Pons (tissue), 1 donor: ENCODE results near the gene ITGAE.

Experiments
- DNase-seq: peaks from one replicate; pipeline ENCODE4 v3.0.0-alpha.2; 2016; ENCODE audit warnings: low spot score

Gene ITGAE

GRCh38 chr17:3693829-3694231 lies 107.2 kb downstream of the ITGAE start:
- no peak for DNase-seq

- no peak for DNase-seq
These were observed 107.8 kb downstream of the ITGAE start for GRCh38 chr17:3693141-3693540.

GRCh38 chr17:3692346-3692745 lies 108.6 kb downstream of the ITGAE start:
- DNase-seq, result no peak

GRCh38 chr17:3691617-3692067 lies 109.3 kb downstream of the ITGAE start:
- no peak for DNase-seq

GRCh38 chr17:3690094-3690715 lies 110.8 kb downstream of the ITGAE start:
- DNase-seq, result no peak

- DNase-seq, result no peak
These were observed 111.5 kb downstream of the ITGAE start for GRCh38 chr17:3689262-3690093.

- no peak for DNase-seq
These were observed 112.1 kb downstream of the ITGAE start for GRCh38 chr17:3688852-3689261.

- DNase-seq, result no peak
These were observed 112.9 kb downstream of the ITGAE start for GRCh38 chr17:3688027-3688553.

GRCh38 chr17:3685174-3685573 lies 115.8 kb downstream of the ITGAE start:
- DNase-seq, result no peak

GRCh38 chr17:3683054-3683511 lies 117.9 kb downstream of the ITGAE start:
- DNase-seq, result no peak

GRCh38 chr17:3682033-3682432 lies 119.0 kb downstream of the ITGAE start:
- no peak for DNase-seq

- no peak for DNase-seq
These were observed 119.4 kb downstream of the ITGAE start for GRCh38 chr17:3681565-3681964.

- no peak for DNase-seq
These were observed 119.9 kb downstream of the ITGAE start for GRCh38 chr17:3681057-3681456.

- DNase-seq, result no peak
These were observed 121.4 kb downstream of the ITGAE start for GRCh38 chr17:3679531-3680126.

GRCh38 chr17:3678821-3679530 lies 122.0 kb downstream of the ITGAE start:
- no peak for DNase-seq

GRCh38 chr17:3678095-3678820 lies 122.7 kb downstream of the ITGAE start:
- DNase-seq, result no peak

GRCh38 chr17:3675886-3676285 lies 125.1 kb downstream of the ITGAE start:
- DNase-seq, result no peak

GRCh38 chr17:3672571-3672970 lies 128.4 kb downstream of the ITGAE start:
- no peak for DNase-seq

GRCh38 chr17:3669548-3669947 lies 131.4 kb downstream of the ITGAE start:
- no peak for DNase-seq

- DNase-seq, result no peak
These were observed 132.0 kb downstream of the ITGAE start for GRCh38 chr17:3669085-3669347.

- DNase-seq, result peak; percentile 98
These were observed 132.5 kb downstream of the ITGAE start, which contains the start of the genes EMC6 and TAX1BP3 for GRCh38 chr17:3668279-3669084. EMC6 (plus strand) TSS chr17:3668812; CDS start chr17:3669147, 335 bp downstream. TAX1BP3 (minus strand) TSS chr17:3668578; CDS start chr17:3668526, 52 bp downstream.
